Glutamatergic neuron (in vitro differentiated cells): ENCODE results near the gene PGAP3. TPM values are rescaled to one million over a fixed set of nuclear protein-coding genes. Genes with fewer than 3 reads are reported as not detected.
"Not testable (repeated sequence)": the region's sequence is repeated elsewhere in the genome, so short reads cannot be mapped to it uniquely, and the experiment has no call there.

Experiments used
- DNase-seq: peaks from one replicate; pipeline ENCODE4 v3.0.0; 2022
- H3K27ac Mint-ChIP-seq: one replicate; pipeline ENCODE4 v1.8.0; 2020; ENCODE audit warnings: mild to moderate bottlenecking, mixed read lengths, inconsistent platforms; ENCODE audit not compliant: unreplicated experiment
- H3K27me3 Mint-ChIP-seq: one replicate; pipeline ENCODE4 v1.8.0; 2020; ENCODE audit warnings: mild to moderate bottlenecking, moderate library complexity, mixed read lengths, inconsistent platforms; ENCODE audit not compliant: unreplicated experiment
- H3K36me3 Mint-ChIP-seq: one replicate; pipeline ENCODE4 v1.8.0; 2020; ENCODE audit warnings: mild to moderate bottlenecking, mixed read lengths, inconsistent platforms; ENCODE audit not compliant: unreplicated experiment
- H3K4me1 Mint-ChIP-seq: one replicate; pipeline ENCODE4 v1.8.0; 2020; ENCODE audit warnings: mild to moderate bottlenecking, low read depth, mixed read lengths, inconsistent platforms; ENCODE audit not compliant: unreplicated experiment
- H3K4me3 Mint-ChIP-seq: one replicate; pipeline ENCODE4 v1.8.0; 2020; ENCODE audit warnings: mild to moderate bottlenecking, mixed read lengths, inconsistent platforms; ENCODE audit not compliant: unreplicated experiment
- H3K9me3 Mint-ChIP-seq: one replicate; pipeline ENCODE4 v1.8.0; 2020; ENCODE audit warnings: mild to moderate bottlenecking, moderate library complexity, mixed read lengths, inconsistent platforms; ENCODE audit not compliant: unreplicated experiment
- total RNA-seq: library from RNA; stranded (reverse); fragmentation: NEBNext Ultra II Directional; extraction: Animal tissue kit (Norgen Biotek cat#: 25700); gene quantifications from one replicate; pipeline ENCODE4 v1.2.1, GENCODE V29; 2021; ENCODE audit not compliant: unreplicated experiment
- TF ChIP-seq, protein P1 (sequence below): fragments of 200-600 bp; sonication (generic); IDR thresholded peaks from one replicate; pipeline ENCODE4 v1.5.0; 2021; ENCODE audit not compliant: partially characterized antibody, unreplicated experiment

The PGAP3 gene
- total RNA-seq, 1 donor from 2014 or later = 10.7 TPM

DNA sequence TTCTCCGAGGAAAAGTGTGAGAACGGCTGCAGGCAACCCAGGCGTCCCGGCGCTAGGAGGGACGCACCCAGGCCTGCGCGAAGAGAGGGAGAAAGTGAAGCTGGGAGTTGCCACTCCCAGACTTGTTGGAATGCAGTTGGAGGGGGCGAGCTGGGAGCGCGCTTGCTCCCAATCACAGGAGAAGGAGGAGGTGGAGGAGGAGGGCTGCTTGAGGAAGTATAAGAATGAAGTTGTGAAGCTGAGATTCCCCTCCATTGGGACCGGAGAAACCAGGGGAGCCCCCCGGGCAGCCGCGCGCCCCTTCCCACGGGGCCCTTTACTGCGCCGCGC, 11.9 kb upstream of the PGAP3 start, which contains the start of gene ERBB2:
TSS of gene ERBB2 (plus strand) at position 247 of the 330 bp plus-strand sequence. CDS start 175 bp downstream, outside the sequence.
- Mint-ChIP-seq H3K27me3 (peaks cover 7% of the 10 kb centered on the region), H3K4me1 (peaks cover 4% of the 10 kb centered on the region), H3K27ac (no peak within 1 kb of the TSS), H3K4me3 (peak within 1 kb of the TSS; percentile 90), H3K36me3 (no peaks in the 10 kb centered on the region), H3K9me3 (peaks cover 5% of the 10 kb centered on the region)
- DNase-seq = no peak
- TF ChIP-seq, protein P1, sequence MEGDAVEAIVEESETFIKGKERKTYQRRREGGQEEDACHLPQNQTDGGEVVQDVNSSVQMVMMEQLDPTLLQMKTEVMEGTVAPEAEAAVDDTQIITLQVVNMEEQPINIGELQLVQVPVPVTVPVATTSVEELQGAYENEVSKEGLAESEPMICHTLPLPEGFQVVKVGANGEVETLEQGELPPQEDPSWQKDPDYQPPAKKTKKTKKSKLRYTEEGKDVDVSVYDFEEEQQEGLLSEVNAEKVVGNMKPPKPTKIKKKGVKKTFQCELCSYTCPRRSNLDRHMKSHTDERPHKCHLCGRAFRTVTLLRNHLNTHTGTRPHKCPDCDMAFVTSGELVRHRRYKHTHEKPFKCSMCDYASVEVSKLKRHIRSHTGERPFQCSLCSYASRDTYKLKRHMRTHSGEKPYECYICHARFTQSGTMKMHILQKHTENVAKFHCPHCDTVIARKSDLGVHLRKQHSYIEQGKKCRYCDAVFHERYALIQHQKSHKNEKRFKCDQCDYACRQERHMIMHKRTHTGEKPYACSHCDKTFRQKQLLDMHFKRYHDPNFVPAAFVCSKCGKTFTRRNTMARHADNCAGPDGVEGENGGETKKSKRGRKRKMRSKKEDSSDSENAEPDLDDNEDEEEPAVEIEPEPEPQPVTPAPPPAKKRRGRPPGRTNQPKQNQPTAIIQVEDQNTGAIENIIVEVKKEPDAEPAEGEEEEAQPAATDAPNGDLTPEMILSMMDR = no peak

DNA sequence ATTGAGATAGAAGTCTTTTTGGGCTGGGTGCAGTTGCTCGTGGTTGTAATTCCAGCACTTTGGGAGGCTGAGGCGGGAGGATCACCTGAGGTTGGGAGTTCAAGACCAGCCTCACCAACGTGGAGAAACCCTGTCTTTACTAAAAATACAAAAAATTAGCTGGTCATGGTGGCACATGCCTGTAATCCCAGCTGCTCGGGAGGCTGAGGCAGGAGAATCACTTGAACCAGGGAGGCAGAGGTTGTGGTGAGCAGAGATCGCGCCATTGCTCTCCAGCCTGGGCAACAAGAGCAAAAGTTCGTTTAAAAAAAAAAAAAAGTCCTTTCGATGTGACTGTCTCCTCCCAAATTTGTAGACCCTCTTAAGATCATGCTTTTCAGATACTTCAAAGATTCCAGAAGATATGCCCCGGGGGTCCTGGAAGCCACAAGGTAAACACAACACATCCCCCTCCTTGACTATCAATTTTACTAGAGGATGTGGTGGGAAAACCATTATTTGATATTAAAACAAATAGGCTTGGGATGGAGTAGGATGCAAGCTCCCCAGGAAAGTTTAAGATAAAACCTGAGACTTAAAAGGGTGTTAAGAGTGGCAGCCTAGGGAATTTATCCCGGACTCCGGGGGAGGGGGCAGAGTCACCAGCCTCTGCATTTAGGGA, 11.4 kb upstream of the PGAP3 start:
- not testable (repeated sequence) for H3K27ac Mint-ChIP-seq, H3K9me3 Mint-ChIP-seq, H3K36me3 Mint-ChIP-seq, H3K4me1 Mint-ChIP-seq, DNase-seq, H3K27me3 Mint-ChIP-seq
- H3K4me3 Mint-ChIP-seq = peak overlapping the region; percentile 90

DNA sequence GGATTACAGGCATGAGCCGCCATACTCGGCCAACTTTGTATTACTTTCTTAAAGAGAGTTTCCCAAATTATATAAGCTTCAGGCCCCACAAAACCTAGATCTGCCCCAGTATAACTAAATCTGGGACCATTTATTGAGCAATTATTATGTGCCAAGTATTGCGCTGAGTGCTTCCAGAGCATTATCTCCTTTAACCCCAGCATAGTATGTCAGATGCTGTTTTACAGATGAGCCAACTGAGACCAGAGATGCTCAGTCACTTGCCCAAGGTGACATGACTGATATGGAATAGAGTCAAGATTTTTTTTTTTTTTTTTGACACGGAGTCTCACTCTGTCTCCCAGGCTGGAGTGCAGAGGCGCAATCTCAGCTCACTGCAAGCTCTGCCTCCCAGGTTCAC, 10.1 kb upstream of the PGAP3 start:
- H3K27me3 Mint-ChIP-seq = peaks cover 7% of the 10 kb centered on the region
- H3K9me3 Mint-ChIP-seq = peaks cover 5% of the 10 kb centered on the region
- no peaks in the 10 kb centered on the region for H3K36me3 Mint-ChIP-seq
- H3K4me3 Mint-ChIP-seq = no peak overlapping the region
- H3K4me1 Mint-ChIP-seq = peaks cover 4% of the 10 kb centered on the region
- no peak for DNase-seq
- H3K27ac Mint-ChIP-seq = no peak overlapping the region
- TF ChIP-seq, protein P1 = no peak

DNA sequence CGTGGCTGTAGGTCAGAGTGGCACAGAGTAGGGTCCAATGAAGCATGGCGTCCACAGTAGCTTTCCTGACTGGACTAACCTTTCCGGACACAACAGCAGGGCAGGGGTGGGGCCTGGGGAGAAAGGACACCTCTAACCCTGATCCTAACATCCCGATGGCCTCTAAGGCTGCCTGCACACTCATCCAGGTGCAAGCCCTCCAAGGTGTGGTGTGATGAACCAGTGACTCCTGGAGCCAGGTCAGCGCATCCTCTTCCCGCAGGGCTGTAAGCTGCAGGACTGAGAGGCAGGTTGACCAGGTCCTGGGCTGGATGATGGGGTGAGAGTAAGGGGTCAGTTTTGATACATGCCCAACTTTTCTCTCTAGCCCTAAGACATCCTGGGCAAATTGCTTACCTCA, 8.9 kb upstream of the PGAP3 start:
- DNase-seq = no peak
- H3K9me3 Mint-ChIP-seq = peaks cover 5% of the 10 kb centered on the region
- H3K36me3 Mint-ChIP-seq = no peaks in the 10 kb centered on the region
- H3K27ac Mint-ChIP-seq = no peak overlapping the region
- TF ChIP-seq, protein P1 = no peak
- no peak overlapping the region for H3K4me3 Mint-ChIP-seq
- H3K4me1 Mint-ChIP-seq = peaks cover 4% of the 10 kb centered on the region
- peaks cover 7% of the 10 kb centered on the region for H3K27me3 Mint-ChIP-seq

DNA sequence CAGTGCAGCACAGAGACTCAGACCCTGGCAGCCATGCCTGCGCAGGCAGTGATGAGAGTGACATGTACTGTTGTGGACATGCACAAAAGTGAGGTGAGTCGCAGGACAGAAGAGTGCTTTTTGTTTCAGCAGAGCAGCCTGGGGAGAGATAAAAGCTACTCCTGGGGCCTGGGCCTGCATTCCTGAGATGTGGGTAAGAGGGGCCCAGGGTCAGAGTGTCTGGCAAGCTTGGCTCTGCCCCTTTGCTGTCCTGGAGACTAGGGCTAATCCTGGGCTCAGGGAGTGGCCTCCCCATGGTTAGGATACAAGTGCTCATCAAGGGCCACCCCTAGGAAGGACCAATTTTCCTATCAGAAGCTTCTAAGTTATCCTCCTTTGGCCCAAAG, 7.2 kb upstream of the PGAP3 start:
- H3K27me3 Mint-ChIP-seq = peaks cover 5% of the 10 kb centered on the region
- peaks cover 5% of the 10 kb centered on the region for H3K9me3 Mint-ChIP-seq
- no peak overlapping the region for H3K27ac Mint-ChIP-seq
- no peaks in the 10 kb centered on the region for H3K36me3 Mint-ChIP-seq
- no peak overlapping the region for H3K4me3 Mint-ChIP-seq
- TF ChIP-seq, protein P1 = no peak
- peaks cover 4% of the 10 kb centered on the region for H3K4me1 Mint-ChIP-seq
- DNase-seq = no peak
